GM12891 (cell line): Measurements from ENCODE around the gene FBXL13.

ENCODE experiments used
- POLR2A ChIP-seq: IDR thresholded peaks from 2 replicates; pipeline ENCODE4 v1.6.1; 2011; ENCODE audit warnings: low read depth, low read length, control low read depth
- POLR2AphosphoS5 ChIP-seq: IDR thresholded peaks from 2 replicates; pipeline ENCODE4 v1.6.1; 2011; ENCODE audit warnings: low read depth, low read length, control low read depth

DNA sequence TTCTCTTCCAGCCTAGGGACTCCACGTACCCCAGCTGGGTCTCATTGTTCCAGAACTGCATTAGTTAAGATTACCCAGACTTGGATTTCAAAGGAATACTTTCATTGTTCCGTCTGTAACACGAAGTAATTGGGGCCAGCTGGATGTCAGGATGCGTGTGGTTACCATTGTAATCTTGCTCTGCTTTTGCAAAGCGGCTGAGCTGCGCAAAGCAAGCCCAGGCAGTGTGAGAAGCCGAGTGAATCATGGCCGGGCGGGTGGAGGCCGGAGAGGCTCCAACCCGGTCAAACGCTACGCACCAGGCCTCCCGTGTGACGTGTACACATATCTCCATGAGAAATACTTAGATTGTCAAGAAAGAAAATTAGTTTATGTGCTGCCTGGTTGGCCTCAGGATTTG lies 140.8 kb downstream of the FBXL13 start:
- TF ChIP-seq POLR2AphosphoS5 (no peak), POLR2A (no peak)
